ENCODE measurements around the gene A4GALT. TPM values are rescaled to one million over a fixed set of nuclear protein-coding genes. Genes with fewer than 3 reads are reported as not detected.
A peak's percentile ranks its signal among the peaks of the same experiment; 100 is the strongest.
"Not testable (repeated sequence)": the region's sequence is repeated elsewhere in the genome, so short reads cannot be mapped to it uniquely, and the experiment has no call there.

The A4GALT gene
- total RNA-seq, 1 donor from 2014 or later: 94.9 TPM

GRCh38 chr22:42676059-42676607 is 44.5 kb downstream of the A4GALT start:
- Histone ChIP-seq H3K4me1 (peaks cover 71% of the 10 kb centered on the region), H3K9me3 (replicated peaks) (no peaks in the 10 kb centered on the region), H3K27ac (replicated peaks) (peak overlapping the region; percentile 87), H3K27me3 (ENCODE audit: low read depth) (no peaks in the 10 kb centered on the region), H3K4me3 (no peak overlapping the region), H3K36me3 (no peaks in the 10 kb centered on the region)
- intact Hi-C loops (cut with micrococcal nuclease): no loop called here
- no peak for TF ChIP-seq CTCF (IDR thresholded peaks at IDR 0.05; ENCODE audit: borderline replicate concordance)
- DNase-seq: no peak

GRCh38 chr22:42673898-42674401 is 46.7 kb downstream of the A4GALT start:
- intact Hi-C loops (cut with micrococcal nuclease): no loop called here
- peak overlapping the region; percentile 28 for H3K27ac ChIP-seq (replicated peaks)
- no peak for TF ChIP-seq CTCF (IDR thresholded peaks at IDR 0.05; ENCODE audit: borderline replicate concordance)
- no peaks in the 10 kb centered on the region for H3K27me3 ChIP-seq (ENCODE audit: low read depth)
- no peaks in the 10 kb centered on the region for H3K9me3 ChIP-seq (replicated peaks)
- peaks cover 66% of the 10 kb centered on the region for H3K4me1 ChIP-seq
- no peaks in the 10 kb centered on the region for H3K36me3 ChIP-seq
- H3K4me3 ChIP-seq: no peak overlapping the region
- DNase-seq: no peak

- H3K9me3 ChIP-seq (replicated peaks); DNase-seq; H3K4me3 ChIP-seq; intact Hi-C loops (cut with micrococcal nuclease); H3K36me3 ChIP-seq; H3K27me3 ChIP-seq (ENCODE audit: low read depth): not testable (repeated sequence)
- Histone ChIP-seq H3K4me1 (peaks cover 62% of the 10 kb centered on the region), H3K27ac (replicated peaks) (peak overlapping the region; percentile 28)
Measured at GRCh38 chr22:42673071-42673470, 47.6 kb downstream of the A4GALT start.

- Histone ChIP-seq H3K4me3 (no peak overlapping the region), H3K27ac (replicated peaks) (peak overlapping the region; percentile 52), H3K4me1 (peaks cover 48% of the 10 kb centered on the region), H3K27me3 (ENCODE audit: low read depth) (no peaks in the 10 kb centered on the region), H3K9me3 (replicated peaks) (no peaks in the 10 kb centered on the region), H3K36me3 (no peaks in the 10 kb centered on the region)
- no peak for DNase-seq
- intact Hi-C loops (cut with micrococcal nuclease): no loop called here
- TF ChIP-seq CTCF (IDR thresholded peaks at IDR 0.05; ENCODE audit: borderline replicate concordance): no peak
Measured at GRCh38 chr22:42670921-42671709, 49.6 kb downstream of the A4GALT start.

GRCh38 chr22:42670046-42670445 is 50.6 kb downstream of the A4GALT start:
- Histone ChIP-seq H3K9me3 (replicated peaks) (no peaks in the 10 kb centered on the region), H3K36me3 (no peaks in the 10 kb centered on the region), H3K4me3 (no peak overlapping the region), H3K27ac (replicated peaks) (peak overlapping the region; percentile 52), H3K27me3 (ENCODE audit: low read depth) (no peaks in the 10 kb centered on the region), H3K4me1 (peaks cover 37% of the 10 kb centered on the region)
- intact Hi-C loops (cut with micrococcal nuclease): no loop called here
- DNase-seq: no peak
- no peak for TF ChIP-seq CTCF (IDR thresholded peaks at IDR 0.05; ENCODE audit: borderline replicate concordance)

- not testable (repeated sequence) for H3K36me3 ChIP-seq; H3K27me3 ChIP-seq (ENCODE audit: low read depth); DNase-seq; H3K9me3 ChIP-seq (replicated peaks); H3K27ac ChIP-seq (replicated peaks); H3K4me3 ChIP-seq
- intact Hi-C loops (cut with micrococcal nuclease): loop anchor here (10.0 kb wide), 1 partner anchor 148 kb away; no protein-coding TSS in a partner anchor
- peaks cover 39% of the 10 kb centered on the region for H3K4me1 ChIP-seq
Measured at GRCh38 chr22:42666393-42666792, 54.3 kb downstream of the A4GALT start.

Data from left ventricle myocardium inferior (tissue), 1 donor.